ENCODE data around the gene HOXA10.

DNA sequence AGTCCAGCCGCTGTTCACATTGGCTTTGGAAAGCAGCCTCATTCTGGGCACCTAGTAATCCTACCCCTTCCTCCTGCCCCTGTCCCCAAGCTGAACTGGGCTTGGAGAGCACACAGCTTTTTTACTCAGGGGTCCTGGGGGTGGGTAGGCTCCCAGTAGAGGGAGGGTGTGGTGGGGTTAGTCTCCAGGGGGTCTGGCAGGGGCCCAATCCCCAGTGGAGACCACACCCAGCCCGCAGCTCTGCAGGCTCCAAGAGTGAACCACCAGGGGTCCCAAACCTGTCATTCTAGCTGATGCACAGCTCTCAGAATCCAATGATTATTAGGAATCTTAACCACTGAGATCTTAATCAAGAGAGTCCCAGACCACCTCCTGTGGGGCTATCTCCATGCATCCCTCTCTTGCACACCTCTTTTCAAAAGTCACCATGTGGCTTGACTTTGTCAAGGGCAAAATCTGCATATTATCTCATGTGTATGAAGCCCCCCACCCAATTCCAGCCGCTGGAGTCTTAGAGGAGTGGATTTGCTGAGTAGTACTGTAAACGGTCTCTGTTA, 8.2 kb upstream of the HOXA10 start:
- TF ChIP-seq CTCF (conservative IDR thresholded peaks at IDR 0.05 in 1 of 2, IDR thresholded peaks at IDR 0.05 in 1 of 2; ENCODE audit: low read depth in 1 of 2, low read length in 2 of 2) (no peak), EZH2 (IDR thresholded peaks at IDR 0.05; ENCODE audit: low read length, missing control alignments) (no peak)
